Measurements from ENCODE around the gene SAMD11.

Gene SAMD11

DNA sequence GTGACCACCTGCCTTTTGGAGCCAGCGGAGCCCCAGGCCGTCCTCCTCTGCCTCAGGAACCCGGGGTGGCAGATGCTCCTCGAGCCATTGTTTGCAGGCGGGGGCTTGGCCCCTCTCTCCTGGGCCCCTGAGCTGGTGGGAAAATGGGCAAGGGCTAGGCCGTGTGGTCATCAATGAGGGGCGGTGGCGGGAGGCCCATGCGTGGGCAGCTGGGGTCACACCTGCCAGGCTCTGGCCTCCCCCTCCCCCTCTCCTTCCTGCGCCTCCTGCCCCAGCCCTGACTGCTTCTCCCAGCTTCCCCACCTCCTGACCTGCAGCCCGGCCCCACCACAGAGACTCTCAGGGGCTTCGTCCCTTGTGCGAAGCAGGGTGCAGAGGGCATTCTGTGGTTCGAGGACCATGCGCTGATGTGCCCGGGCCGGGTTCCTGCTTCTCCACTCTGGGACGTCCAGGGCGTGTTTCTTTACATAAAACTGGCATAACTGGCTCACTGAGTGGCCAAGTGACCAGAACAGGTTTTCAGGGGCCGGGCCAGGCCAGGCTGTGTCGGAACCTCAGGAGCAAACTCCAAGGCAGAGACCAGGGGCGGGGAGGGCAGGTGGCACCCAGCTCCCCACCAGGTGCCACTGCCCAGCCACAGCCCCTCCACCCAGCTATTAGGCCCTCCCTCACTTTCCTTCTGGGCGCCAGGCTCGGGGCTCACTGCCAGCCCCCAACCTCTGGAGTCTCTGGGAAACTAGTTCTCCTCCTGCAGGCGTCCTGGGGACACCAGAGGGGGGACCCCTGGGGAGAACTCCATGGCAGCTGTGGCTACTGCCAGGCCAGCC is 9.3 kb downstream of the SAMD11 start:
- DNase-seq (ENCODE audit: low spot score): no peak

DNA sequence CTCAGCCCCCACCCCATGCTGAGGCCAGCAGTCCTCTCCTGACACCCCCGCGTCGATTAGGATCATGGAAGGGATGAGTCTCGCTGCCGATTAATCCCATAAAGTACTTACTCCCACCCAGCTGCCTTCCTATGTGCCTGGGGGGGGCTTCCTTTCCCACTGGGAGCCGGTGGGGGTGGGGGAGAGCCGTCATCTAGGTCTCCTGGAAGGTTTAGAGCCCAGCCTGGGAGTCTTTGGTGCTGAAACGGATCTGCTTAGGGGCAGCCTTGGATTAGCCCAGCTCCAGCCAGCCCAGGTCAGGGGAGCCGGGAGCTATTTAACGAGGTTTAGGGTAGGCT is 9.8 kb downstream of the SAMD11 start:
- DNase-seq (ENCODE audit: low spot score): no peak

DNA sequence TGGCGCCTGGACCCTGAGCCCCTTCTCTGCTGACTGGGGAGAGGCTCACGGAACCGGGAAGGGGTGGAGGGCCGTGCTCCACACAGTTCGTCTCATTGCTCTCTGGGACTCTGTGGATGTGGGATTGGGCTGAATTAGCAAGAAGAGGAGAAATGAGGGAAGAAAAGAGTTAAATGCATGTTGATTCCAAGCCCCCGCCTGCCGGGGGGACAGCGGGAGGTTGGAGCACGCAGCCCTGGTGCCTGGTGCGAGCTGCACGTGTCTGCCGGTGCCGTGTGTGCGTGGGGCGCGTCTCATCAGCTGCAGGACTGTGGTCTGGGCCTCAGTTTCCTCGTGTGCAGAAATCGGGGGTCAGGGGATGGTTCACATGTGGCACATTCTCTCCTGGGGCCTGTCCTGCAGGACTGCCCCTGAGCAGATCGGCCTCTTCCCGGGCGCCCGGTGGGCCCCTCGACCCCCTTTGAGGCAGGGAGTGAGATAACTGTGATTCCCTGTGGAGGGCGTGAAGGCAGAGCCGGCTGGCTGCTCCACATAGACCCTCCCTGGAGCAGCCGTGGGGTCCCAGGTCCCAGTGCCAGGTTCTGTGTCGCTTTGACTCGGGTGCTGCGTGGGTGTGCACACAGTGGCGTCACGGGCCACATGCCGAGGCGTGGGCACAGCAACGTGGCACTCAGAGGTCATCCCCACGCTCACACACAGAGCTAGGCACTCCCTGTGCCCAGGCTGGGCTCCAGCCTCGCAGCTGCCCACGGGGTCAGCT is 11.4 kb downstream of the SAMD11 start:
- no peak for DNase-seq (ENCODE audit: low spot score)

DNA sequence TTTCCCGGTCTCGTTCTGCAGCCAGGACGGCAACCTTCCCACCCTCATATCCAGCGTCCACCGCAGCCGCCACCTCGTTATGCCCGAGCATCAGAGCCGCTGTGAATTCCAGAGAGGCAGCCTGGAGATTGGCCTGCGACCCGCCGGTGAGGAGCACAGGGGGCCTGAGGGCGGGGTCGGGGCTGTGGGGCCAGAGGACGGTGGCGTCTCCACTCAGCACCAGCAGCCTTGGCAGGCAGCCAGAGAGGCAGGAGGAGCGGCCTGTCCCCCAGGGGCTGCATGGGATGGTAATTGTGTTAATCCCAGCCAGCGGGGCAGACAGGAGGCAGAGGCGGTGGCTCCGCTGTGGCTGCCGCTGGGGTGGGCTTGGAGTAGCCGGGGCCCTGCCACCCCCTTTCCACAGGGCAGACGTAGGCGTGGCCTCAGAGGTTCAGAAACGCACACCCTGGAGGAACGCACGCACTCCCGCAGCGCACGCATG is 12.1 kb downstream of the SAMD11 start:
- DNase-seq (ENCODE audit: low spot score): no peak

DNA sequence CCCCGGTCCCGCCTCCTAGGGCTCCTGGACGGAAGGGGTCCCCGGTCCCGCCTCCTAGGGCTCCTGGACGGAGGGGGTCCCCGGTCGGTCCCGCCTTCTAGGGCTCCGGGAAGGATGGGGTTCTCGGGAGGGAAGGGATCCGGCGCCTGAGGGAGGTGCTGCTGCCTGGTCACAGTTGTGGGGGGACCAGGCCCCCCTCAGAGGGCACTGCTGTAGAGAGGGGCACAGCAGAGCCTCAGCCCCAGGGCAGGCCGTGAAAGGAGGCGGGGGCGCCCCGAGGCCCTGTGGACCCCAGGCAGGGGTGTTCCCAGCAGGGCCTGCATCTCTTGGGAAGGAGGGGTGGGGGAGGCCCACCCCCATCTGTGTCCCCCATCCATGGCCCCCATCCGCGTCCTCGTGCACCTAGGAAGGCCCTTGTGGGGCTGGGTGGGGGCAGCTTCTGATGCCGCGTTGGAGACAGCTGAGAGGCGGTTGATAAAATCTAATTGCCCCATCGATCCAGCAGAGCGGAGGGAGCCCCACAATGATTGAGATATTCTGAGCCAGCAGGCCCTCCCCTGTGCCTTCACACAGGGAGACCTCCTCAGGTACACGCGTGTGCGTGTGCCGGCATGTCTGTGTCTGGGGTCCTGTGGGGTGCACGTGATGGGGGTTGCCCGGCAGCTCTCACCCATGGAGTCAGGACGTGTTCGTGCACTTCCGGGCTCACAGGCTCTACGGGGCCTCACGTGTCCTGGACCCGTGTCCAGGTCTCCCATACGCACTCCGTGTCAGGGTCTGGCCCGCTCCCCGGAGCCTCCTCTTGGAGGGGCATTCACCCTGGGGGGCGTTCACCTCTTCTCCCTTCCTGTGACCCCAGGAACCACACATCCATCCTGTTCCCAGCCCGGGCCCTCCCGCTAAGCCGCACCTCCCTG is 12.9 kb downstream of the SAMD11 start:
- DNase-seq (ENCODE audit: low spot score): no peak

DNA sequence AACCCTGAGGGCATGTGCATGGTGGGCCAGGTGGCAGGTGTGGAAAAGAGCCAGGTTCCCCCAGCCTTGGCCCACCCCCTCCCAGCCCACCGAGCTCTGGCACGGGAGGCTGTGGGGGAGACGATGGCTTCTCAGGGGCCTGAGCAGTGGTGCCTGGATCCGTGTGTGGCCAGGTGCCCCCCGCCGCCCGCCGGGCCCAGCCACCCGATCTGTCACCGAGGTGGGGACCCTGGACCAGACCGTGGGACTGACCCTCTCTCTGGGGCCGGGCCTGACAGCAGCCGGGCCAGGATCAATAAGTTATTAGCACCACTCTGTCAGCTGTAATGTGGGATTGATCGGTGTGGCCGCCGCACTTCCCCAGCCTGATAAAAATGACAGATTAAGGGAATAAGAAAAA is 13.8 kb downstream of the SAMD11 start:
- no peak for DNase-seq (ENCODE audit: low spot score)

DNA sequence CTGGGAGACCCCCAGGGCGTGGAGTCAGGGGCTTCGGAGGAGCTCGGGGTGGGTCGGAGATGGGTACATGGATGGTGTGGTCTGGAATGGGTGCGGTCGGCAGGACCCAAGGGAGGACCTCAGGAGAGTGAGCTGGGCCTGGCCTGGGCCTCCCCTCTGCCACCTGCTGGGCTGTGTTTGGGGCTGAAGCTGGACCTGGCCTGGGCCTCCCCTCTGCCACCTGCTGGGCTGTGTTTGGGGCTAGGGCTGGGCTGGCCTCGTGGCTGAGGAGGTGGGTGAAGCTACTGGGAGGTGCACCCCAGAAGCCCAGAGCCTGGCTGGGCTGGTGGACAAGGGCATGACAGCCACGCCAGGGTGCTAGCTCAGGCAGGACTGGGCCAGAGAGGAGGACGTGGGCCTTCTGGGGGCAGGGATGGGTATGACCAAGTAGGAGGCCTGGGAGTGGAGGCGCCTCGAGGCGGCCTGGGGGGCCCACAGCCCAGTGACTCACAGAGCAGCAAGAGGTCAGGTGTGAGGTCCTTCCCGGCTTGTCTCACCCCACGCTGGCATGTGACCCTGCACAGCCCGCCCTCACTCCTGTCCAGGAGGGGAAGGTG is 14.5 kb downstream of the SAMD11 start:
- DNase-seq (ENCODE audit: low spot score): no peak

DNA sequence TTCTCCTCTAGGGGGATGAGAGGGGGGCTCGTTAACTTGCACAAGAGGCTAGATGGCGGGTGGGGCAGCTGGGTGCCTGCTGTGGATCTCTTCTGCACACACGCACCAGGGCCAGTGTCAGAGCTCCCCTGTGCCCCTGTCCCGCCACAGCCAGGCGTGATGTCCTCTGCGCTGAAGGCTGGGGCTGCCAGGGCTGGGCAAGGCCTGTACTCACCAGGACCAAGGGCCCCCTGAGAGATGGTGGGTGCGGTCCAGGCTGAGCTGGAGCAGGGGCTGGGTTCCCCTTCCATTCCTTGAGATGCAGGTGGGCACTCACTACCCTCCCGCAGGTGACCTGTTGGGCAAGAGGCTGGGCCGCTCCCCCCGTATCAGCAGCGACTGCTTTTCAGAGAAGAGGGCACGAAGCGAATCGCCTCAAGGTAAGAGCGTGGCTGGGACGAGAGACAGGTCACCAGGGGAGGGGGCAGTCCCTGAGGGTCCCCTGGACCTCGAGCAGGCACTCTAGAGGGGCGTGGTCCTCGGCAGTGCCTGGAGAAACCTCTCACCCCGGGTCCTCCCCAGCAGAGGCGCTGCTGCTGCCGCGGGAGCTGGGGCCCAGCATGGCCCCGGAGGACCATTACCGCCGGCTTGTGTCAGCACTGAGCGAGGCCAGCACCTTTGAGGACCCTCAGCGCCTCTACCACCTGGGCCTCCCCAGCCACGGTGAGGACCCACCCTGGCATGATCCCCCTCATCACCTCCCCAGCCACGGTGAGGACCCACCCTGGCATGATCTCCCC is 15.2 kb downstream of the SAMD11 start:
- no peak for DNase-seq (ENCODE audit: low spot score)

DNA sequence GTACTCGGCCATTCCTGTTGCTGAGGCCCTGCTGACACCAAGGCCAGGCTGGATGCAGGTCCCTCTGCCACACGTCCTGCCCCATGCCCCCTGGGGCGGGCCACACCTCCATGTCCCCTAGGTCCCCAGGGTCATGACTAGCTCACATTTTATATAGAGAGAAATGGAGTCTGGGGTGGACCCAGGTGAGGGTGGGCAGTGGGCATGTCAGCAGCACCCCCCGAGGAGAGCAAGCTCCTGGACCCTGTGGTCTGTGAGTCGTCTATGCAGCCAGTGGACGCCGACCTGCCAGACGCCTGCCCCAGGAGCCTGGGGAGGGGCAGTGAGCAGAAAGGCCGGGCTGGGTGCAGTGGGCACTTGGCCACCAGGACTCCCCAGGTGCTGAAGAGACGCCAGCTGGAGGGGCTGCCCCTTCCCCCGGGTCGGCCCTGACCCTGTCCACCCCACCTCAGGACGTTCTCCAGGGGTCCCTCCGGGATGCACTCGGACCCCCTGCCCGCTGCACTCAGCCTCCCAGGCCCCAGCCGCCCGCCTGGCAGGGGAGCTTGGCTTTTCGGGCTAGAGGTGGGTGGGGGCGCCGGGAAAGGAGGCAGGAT is 15.9 kb downstream of the SAMD11 start:
- DNase-seq (ENCODE audit: low spot score): no peak

DNA sequence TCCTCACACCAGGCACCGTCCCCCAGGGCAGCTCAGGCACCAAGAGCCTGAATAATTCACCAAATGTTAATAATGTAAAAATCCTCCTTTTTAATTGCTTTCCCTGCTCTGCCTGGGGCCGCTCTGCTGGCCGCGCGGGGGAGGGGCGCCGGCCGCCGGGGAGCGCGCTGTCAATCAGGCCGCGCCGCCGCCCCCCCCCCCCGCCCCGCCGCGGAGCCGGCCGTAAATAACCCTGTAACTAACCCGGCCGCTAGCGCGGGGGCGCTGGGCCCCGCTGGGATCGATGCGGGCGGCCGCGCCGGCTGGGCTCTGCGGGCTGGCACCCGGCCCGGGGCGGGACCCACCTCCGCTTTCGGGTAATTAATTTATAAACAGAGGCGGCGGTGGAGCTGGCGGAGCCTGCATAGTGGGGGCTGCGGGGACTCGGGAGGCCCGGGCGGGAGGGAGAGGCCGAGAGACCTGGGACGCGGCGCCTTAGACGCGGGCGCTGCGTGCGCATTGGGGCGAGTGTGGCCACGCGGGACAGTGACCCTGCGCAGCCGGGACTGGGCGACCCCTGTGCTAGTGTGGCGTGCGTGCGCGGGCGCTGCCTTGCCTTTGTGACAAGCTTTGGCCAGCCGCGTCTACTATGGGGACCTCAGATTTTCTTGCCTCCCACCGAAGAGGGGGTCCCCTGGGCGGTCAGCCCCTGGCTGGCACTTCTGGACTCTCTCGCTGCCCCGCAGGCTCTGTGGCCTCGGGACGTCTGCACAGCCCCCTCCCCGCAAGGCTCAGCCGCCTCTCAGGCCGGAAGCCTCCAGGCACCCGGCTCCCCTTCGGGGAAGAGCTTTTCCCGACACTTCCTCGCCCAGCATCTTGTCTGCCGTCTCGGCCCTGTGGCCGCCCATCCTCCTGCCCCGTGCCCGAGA is 16.6 kb downstream of the SAMD11 start:
- peak; percentile 62 for DNase-seq (ENCODE audit: low spot score)

DNA sequence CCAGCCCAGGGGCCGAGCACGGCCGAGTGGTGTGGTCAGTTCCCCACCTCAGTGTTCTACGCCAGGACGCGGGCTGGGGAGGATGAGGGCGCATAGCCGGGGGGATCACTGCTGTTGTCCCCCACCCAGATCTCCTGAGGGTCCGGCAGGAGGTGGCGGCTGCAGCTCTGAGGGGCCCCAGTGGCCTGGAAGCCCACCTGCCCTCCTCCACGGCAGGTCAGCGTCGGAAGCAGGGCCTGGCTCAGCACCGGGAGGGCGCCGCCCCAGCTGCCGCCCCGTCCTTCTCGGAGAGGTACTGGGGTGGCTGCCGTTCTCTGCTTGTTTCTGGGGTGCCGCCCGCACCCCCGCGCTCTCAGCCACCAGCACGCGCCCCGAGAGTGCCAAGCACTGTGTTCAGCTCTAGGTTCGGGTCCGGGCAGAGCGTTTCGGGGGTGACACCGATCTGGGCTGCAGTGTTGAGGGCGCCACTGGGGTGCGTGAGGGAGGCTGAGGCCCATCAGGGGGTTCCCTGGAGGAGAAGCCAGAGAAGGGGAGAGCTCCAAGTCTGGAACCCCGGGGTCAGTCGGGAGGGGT is 17.4 kb downstream of the SAMD11 start:
- DNase-seq (ENCODE audit: low spot score): no peak

DNA sequence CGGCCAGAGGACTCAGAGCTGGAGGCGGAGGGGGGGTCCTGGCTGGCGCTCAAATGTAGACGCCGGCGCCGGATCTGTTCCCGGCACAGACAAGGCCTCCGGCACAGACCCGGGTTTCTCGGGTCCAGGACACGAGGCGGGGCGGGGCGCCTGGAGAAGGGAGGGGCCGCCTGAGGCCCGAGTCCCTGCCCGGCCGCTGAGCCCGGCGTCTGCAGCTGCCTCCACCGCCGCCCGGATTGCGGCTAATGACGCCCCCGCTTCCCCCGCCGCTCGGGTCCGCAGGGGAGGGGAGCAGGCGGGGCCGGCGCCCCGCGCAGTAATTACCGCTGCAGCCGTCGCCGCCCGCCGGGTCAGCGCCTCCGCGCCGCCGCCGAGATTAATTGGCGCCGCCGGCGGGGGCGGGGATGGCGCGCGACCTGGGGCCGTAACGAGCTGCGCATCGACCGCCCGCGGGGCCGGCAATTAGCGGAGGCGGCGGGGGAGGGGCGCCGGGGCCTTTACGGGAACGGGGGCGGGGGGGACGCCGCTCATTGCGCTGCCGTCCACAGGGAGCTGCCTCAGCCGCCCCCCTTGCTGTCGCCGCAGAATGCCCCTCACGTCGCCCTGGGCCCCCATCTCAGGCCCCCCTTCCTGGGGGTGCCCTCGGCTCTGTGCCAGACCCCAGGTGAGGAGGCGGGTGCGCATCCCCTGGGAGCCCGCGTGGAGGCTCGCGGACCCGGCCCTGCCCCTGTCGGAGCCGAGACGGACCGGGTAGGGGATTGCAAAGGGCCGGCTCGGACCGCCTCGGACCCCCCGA is 18.1 kb downstream of the SAMD11 start:
- peak; percentile 44 for DNase-seq (ENCODE audit: low spot score)

DNA sequence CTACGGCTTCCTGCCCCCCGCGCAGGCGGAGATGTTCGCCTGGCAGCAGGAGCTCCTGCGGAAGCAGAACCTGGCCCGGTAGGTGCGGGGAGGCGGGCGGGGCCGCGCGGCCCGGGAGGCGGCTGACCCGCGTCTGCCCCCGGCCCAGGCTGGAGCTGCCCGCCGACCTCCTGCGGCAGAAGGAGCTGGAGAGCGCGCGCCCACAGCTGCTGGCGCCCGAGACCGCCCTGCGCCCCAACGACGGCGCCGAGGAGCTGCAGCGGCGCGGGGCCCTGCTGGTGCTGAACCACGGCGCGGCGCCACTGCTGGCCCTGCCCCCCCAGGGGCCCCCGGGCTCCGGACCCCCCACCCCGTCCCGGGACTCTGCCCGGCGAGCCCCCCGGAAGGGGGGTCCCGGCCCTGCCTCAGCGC is 18.7 kb downstream of the SAMD11 start:
- no peak for DNase-seq (ENCODE audit: low spot score)

DNA sequence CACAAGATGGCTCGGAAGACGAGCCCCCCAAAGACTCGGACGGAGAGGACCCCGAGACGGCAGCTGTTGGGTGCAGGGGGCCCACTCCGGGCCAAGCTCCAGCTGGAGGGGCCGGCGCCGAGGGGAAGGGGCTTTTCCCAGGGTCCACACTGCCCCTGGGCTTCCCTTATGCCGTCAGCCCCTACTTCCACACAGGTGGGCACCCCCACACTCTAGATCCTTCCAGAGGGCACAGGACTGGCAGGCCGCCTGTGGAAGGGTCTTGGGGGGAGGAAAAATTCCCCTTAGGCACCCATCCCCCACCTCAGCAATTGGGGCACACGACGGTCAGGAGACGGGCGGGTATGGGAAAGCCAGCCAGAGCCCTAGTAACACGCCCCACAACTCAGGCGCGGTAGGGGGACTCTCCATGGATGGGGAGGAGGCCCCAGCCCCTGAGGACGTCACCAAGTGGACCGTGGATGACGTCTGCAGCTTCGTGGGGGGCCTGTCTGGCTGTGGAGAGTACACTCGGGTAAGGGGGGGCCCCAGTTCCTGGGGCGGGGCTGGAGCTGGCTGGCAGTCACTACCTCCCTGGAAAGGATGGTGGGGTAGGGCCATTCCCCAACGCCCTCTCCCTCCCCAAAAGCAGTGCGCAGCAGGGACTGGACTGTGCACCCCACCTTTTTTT is 19.3 kb downstream of the SAMD11 start:
- no peak for DNase-seq (ENCODE audit: low spot score)

DNA sequence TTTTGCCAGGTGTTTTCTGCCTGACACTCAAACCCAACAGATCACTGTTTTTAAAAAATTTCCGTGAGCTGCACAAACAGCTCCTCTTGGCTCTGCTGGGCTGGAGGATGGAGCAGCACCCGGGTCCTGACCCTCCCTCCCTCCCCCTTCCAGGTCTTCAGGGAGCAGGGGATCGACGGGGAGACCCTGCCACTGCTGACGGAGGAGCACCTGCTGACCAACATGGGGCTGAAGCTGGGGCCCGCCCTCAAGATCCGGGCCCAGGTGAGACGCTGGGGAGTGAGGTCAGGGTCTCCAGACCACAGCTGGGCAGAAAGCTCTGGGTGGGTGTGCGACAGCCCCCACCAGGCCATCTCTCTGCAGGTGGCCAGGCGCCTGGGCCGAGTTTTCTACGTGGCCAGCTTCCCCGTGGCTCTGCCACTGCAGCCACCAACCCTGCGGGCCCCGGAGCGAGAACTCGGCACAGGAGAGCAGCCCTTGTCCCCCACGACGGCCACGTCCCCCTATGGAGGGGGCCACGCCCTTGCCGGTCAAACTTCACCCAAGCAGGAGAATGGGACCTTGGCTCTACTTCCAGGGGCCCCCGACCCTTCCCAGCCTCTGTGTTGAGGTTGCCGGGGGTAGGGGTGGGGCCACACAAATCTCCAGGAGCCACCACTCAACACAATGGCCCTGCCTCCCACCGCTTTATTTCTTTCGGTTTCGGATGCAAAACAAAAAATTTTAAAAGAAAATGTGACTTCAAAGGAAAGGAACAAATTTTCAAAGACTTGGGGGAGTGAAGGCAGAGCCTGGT is 20.0 kb downstream of the SAMD11 start:
- no peak for DNase-seq (ENCODE audit: low spot score)

DNA sequence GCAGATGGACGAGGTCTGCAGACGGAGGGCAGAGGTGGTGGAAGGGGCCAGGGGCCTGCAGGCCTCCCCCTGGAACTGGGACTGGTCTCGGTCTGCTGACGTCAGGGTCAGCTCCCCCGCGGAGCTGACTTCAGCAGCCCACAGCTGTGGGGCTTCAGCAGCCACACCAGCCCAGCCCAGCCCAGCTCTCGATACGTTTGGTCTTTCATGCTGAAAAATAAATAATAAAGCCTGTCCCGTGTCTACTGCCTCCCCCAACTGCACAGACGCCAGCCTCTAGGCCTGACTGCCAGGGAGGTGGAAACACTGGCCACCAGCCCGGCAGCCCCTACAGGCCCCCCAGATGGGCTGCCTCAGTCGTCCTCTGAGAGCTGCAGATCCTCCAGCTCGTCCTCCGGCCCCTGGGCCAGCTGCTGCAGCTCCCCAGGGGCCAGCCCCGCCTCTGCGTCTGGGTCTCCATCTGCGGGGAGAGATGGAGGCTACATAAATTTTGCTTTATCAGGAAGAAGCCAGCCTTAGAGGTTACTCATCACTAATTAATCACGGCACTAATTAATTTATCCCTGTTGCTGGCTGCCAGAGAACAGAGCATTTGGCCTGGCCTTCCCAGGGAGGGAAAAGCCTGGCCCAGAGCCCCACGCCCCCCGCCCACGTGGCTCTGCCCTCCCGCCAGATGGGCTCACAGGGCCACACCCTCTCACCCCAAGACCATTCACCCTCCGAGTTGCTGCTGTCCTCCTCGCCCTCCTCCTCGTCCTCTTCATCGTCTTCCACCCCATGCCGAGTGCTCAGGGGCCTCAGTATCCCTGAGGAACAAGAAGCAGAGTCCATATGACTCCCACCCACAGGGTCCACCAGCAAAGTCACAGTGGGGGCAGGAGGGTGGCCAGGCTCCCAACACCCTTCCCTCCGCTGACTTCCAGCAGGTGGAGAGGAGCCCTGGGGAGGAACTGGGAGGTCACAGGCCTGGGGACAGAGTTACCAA is 20.9 kb downstream of the SAMD11 start:
- no peak for DNase-seq (ENCODE audit: low spot score)
